ENCODE measurements around the gene LRRC59. TPM values are rescaled to one million over a fixed set of nuclear protein-coding genes. Genes with fewer than 3 reads are reported as not detected.
A peak's percentile ranks its signal among the peaks of the same experiment; 100 is the strongest.

The LRRC59 gene
- total and polyA plus RNA-seq, 4 donors = 21.4 to 136 (median 75.6) TPM

DNA sequence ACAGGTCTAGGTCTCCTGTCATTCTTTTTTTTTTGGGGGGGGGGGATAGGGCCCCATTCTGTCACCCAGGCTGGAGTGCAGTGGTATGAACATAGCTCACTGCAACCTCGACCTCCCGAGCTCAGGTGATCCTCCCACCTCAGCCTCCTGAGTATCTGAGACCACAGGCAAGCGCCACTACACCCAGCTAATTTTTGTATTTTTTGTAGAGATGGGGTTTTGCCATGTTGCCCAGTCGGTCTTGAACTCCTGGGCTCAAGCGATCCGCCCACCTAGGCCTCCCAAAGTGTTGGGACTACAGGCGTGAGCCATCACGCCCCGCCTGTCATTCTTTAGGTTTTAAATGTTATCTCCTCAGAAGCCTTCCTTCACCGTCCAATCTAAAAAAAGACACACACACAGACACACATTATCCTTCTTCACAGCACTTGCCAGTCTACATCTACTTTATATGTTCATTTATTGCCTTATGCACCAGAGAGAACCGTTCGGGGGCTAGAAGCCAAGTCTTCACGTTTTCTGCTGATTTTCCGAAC lies 25.0 kb downstream of the LRRC59 start:
- DNase-seq (ENCODE audit: low spot score) = no peak
- no peaks in the 10 kb centered on the region for H3K9me3 ChIP-seq (ENCODE audit: control insufficient read depth in 4 of 4, low read length in 3 of 4)
- H3K27ac ChIP-seq (ENCODE audit: low read depth in 1 of 2, low read length in 2 of 2) = peak overlapping the region; percentile 93 to 94
- TF ChIP-seq, protein P1, sequence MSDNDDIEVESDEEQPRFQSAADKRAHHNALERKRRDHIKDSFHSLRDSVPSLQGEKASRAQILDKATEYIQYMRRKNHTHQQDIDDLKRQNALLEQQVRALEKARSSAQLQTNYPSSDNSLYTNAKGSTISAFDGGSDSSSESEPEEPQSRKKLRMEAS (IDR thresholded peaks at IDR 0.05) = no peak
- TF ChIP-seq NR2F2 (IDR thresholded peaks at IDR 0.05) (no peak), EGR1 (IDR thresholded peaks at IDR 0.05; ENCODE audit: low read depth in 2 of 2) (no peak), HNF4A (conservative IDR thresholded peaks at IDR 0.05) (no peak), HNF4G (IDR thresholded peaks at IDR 0.05) (no peak), FOXA2 (IDR thresholded peaks at IDR 0.05) (no peak), YY1 (IDR thresholded peaks at IDR 0.05) (no peak), JUND (IDR thresholded peaks at IDR 0.05) (no peak), TAF1 (conservative IDR thresholded peaks at IDR 0.05) (no peak), RAD21 (IDR thresholded peaks at IDR 0.05) (no peak), RXRA (IDR thresholded peaks at IDR 0.05) (no peak), GABPA (IDR thresholded peaks at IDR 0.05 in 1 of 2, conservative IDR thresholded peaks at IDR 0.05 in 1 of 2) (no peak), FOXA1 (IDR thresholded peaks at IDR 0.05) (no peak), SP1 (IDR thresholded peaks at IDR 0.05) (no peak)
- TF ChIP-seq, protein P2, sequence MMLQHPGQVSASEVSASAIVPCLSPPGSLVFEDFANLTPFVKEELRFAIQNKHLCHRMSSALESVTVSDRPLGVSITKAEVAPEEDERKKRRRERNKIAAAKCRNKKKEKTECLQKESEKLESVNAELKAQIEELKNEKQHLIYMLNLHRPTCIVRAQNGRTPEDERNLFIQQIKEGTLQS (IDR thresholded peaks at IDR 0.05) = no peak
- TF ChIP-seq, protein P3, sequence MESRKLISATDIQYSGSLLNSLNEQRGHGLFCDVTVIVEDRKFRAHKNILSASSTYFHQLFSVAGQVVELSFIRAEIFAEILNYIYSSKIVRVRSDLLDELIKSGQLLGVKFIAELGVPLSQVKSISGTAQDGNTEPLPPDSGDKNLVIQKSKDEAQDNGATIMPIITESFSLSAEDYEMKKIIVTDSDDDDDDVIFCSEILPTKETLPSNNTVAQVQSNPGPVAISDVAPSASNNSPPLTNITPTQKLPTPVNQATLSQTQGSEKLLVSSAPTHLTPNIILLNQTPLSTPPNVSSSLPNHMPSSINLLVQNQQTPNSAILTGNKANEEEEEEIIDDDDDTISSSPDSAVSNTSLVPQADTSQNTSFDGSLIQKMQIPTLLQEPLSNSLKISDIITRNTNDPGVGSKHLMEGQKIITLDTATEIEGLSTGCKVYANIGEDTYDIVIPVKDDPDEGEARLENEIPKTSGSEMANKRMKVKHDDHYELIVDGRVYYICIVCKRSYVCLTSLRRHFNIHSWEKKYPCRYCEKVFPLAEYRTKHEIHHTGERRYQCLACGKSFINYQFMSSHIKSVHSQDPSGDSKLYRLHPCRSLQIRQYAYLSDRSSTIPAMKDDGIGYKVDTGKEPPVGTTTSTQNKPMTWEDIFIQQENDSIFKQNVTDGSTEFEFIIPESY (IDR thresholded peaks at IDR 0.05) = no peak
- TF ChIP-seq, protein P4, sequence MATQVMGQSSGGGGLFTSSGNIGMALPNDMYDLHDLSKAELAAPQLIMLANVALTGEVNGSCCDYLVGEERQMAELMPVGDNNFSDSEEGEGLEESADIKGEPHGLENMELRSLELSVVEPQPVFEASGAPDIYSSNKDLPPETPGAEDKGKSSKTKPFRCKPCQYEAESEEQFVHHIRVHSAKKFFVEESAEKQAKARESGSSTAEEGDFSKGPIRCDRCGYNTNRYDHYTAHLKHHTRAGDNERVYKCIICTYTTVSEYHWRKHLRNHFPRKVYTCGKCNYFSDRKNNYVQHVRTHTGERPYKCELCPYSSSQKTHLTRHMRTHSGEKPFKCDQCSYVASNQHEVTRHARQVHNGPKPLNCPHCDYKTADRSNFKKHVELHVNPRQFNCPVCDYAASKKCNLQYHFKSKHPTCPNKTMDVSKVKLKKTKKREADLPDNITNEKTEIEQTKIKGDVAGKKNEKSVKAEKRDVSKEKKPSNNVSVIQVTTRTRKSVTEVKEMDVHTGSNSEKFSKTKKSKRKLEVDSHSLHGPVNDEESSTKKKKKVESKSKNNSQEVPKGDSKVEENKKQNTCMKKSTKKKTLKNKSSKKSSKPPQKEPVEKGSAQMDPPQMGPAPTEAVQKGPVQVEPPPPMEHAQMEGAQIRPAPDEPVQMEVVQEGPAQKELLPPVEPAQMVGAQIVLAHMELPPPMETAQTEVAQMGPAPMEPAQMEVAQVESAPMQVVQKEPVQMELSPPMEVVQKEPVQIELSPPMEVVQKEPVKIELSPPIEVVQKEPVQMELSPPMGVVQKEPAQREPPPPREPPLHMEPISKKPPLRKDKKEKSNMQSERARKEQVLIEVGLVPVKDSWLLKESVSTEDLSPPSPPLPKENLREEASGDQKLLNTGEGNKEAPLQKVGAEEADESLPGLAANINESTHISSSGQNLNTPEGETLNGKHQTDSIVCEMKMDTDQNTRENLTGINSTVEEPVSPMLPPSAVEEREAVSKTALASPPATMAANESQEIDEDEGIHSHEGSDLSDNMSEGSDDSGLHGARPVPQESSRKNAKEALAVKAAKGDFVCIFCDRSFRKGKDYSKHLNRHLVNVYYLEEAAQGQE (IDR thresholded peaks at IDR 0.05) = no peak
- TF ChIP-seq, protein P5, sequence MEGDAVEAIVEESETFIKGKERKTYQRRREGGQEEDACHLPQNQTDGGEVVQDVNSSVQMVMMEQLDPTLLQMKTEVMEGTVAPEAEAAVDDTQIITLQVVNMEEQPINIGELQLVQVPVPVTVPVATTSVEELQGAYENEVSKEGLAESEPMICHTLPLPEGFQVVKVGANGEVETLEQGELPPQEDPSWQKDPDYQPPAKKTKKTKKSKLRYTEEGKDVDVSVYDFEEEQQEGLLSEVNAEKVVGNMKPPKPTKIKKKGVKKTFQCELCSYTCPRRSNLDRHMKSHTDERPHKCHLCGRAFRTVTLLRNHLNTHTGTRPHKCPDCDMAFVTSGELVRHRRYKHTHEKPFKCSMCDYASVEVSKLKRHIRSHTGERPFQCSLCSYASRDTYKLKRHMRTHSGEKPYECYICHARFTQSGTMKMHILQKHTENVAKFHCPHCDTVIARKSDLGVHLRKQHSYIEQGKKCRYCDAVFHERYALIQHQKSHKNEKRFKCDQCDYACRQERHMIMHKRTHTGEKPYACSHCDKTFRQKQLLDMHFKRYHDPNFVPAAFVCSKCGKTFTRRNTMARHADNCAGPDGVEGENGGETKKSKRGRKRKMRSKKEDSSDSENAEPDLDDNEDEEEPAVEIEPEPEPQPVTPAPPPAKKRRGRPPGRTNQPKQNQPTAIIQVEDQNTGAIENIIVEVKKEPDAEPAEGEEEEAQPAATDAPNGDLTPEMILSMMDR (IDR thresholded peaks at IDR 0.05; ENCODE audit: low read depth, low read length, missing input control) = no peak
- peaks cover 4 to 22% (median 14%) of the 10 kb centered on the region in 4 donors for H3K4me1 ChIP-seq (ENCODE audit: control insufficient read depth in 4 of 4, insufficient read depth in 4 of 4, low read length in 3 of 4)
- peak overlapping the region; percentile 61 to 76 for H3K9ac ChIP-seq (ENCODE audit: low read depth in 1 of 2, low read length in 2 of 2)
- H3K27me3 ChIP-seq (ENCODE audit: control insufficient read depth in 4 of 4, insufficient read depth in 4 of 4, low read length in 3 of 4) = no peaks in the 10 kb centered on the region
- peak overlapping the region; percentile 75 to 93 (median 84) for H3K4me3 ChIP-seq (ENCODE audit: low read depth in 1 of 3, low read length in 3 of 3)
- 21% methylated on average over 14 of the region's 14 CpGs for WGBS
- peaks cover 8 to 32% (median 27%) of the 10 kb centered on the region in 4 donors for H3K36me3 ChIP-seq (ENCODE audit: control insufficient read depth in 4 of 4, insufficient read depth in 3 of 4, low read depth in 1 of 4, low read length in 3 of 4)

Measured in liver (tissue), 9 donors.